ENCODE data around the gene HDGFL2. TPM values are rescaled to one million over a fixed set of nuclear protein-coding genes. Genes with fewer than 3 reads are reported as not detected.

The HDGFL2 gene
- total and polyA plus RNA-seq, 4 donors, result 3.4 to 15.7 (median 14.1) TPM

DNA sequence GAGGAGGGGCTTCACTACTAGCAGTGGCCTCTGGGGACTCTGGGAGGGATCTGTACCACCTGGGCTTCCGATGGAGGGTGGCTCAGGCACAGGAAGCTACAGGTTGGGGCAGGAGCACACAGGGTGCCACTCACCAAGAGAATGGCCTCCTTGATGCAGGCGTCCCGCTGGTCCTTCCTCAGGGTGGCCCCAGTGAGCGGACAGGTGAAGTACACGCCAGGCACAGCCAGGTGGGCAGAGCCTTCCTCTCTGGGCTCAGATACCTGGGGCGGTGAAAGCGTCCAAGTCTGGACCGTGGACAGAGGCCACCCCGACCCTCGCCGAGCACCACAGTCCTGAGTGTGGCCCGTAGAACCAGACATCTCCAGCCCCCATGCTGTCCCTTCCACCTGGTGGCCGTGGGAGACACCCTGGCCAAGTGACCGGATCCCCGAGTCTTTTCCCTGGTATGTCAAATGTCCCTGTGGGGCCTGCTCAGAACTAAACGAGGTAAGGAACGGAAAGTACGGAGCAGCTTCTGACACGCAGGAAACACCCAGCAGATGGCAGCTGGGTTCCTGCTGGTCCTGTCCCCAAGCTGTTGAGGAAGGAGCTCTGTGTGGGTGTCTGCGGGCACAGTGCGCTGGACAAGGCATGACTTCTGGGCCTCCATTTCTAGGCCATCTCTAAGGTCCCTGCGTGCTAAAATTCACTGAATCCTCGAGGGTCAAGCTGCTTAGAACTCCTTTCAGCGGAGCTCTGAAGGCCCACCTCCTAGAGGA, 19.7 kb upstream of the HDGFL2 start:
- Histone ChIP-seq H3K4me3 (ENCODE audit: low read depth in 1 of 3, low read length in 3 of 3) (no peak overlapping the region), H3K27ac (ENCODE audit: low read depth in 1 of 2, low read length in 2 of 2) (no peak overlapping the region), H3K36me3 (ENCODE audit: control insufficient read depth in 4 of 4, insufficient read depth in 3 of 4, low read depth in 1 of 4, low read length in 3 of 4) (peaks cover 4 to 47% (median 24%) of the 10 kb centered on the region in 4 donors), H3K27me3 (ENCODE audit: control insufficient read depth in 4 of 4, insufficient read depth in 4 of 4, low read length in 3 of 4) (no peaks in the 10 kb centered on the region), H3K9ac (ENCODE audit: low read depth in 1 of 2, low read length in 2 of 2) (no peak overlapping the region), H3K4me1 (ENCODE audit: control insufficient read depth in 4 of 4, insufficient read depth in 4 of 4, low read length in 3 of 4) (peaks cover 10 to 39% (median 30%) of the 10 kb centered on the region in 4 donors), H3K9me3 (ENCODE audit: control insufficient read depth in 4 of 4, low read length in 3 of 4) (no peaks in the 10 kb centered on the region)
- 93% methylated on average over 24 of the region's 24 CpGs for WGBS
- TF ChIP-seq SP1 (IDR thresholded peaks at IDR 0.05), result no peak
- TF ChIP-seq FOXA2 (IDR thresholded peaks at IDR 0.05), result no peak
- TF ChIP-seq TAF1 (conservative IDR thresholded peaks at IDR 0.05), result no peak
- TF ChIP-seq ATF3 (IDR thresholded peaks at IDR 0.05), result no peak
- TF ChIP-seq HNF4G (IDR thresholded peaks at IDR 0.05), result no peak
- TF ChIP-seq GABPA (IDR thresholded peaks at IDR 0.05 in 1 of 2, conservative IDR thresholded peaks at IDR 0.05 in 1 of 2), result no peak
- TF ChIP-seq RAD21 (IDR thresholded peaks at IDR 0.05), result no peak
- TF ChIP-seq, protein P1, sequence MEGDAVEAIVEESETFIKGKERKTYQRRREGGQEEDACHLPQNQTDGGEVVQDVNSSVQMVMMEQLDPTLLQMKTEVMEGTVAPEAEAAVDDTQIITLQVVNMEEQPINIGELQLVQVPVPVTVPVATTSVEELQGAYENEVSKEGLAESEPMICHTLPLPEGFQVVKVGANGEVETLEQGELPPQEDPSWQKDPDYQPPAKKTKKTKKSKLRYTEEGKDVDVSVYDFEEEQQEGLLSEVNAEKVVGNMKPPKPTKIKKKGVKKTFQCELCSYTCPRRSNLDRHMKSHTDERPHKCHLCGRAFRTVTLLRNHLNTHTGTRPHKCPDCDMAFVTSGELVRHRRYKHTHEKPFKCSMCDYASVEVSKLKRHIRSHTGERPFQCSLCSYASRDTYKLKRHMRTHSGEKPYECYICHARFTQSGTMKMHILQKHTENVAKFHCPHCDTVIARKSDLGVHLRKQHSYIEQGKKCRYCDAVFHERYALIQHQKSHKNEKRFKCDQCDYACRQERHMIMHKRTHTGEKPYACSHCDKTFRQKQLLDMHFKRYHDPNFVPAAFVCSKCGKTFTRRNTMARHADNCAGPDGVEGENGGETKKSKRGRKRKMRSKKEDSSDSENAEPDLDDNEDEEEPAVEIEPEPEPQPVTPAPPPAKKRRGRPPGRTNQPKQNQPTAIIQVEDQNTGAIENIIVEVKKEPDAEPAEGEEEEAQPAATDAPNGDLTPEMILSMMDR (IDR thresholded peaks at IDR 0.05; ENCODE audit: low read depth, low read length, missing input control), result no peak
- no peak for TF ChIP-seq JUND (IDR thresholded peaks at IDR 0.05)
- no peak for TF ChIP-seq MAX (IDR thresholded peaks at IDR 0.05)
- no peak for TF ChIP-seq FOXA1 (IDR thresholded peaks at IDR 0.05)
- DNase-seq (ENCODE audit: low spot score), result no peak

DNA sequence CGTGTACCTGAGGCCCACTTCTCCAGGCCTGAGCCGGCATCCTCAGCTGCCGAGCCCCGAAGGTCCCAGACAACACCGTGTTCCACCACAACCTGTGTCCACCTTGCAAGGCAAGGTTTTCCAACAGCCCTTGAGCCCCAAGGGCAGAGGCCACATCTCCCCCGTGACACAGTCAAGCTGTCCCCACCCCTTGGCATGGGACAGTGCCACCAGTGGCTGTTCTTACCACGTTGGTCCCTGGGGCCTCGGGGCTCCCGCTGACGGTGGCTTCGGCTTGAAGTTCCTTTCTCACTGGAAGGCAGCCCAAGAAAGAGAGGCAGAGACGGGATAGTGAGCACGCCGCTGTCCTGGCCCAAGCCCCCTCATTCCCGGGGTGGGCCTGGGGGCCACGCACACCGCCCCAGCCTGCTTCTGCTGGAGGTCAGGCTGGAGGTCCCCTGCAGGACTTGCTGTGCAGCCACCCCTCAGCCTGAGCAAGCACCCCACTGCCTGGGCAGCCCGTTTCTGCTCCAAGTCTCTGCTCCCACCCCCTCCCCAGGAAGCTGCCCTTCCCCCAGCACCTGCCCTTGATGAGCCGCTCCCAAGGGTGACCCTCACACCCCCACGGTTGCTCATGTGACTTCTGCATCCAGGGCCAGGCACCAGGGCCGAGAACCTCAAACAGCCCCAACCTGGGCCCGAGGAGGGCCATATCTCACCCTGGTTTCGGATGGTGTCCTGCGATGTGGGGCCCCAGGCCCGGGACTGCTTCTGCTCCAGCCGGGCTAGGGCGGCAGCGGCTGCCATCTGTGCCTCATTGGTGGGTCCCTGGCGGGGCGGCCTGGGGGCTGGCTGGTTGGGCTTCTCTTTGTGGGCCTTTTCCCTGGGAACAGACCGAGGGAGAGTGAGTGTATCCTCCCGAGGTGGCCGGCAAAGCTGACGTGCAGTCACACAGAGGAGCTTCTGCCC, 18.6 kb upstream of the HDGFL2 start:
- Histone ChIP-seq H3K27ac (ENCODE audit: low read depth in 1 of 2, low read length in 2 of 2) (no peak overlapping the region), H3K9me3 (ENCODE audit: control insufficient read depth in 4 of 4, low read length in 3 of 4) (no peaks in the 10 kb centered on the region), H3K27me3 (ENCODE audit: control insufficient read depth in 4 of 4, insufficient read depth in 4 of 4, low read length in 3 of 4) (no peaks in the 10 kb centered on the region), H3K4me3 (ENCODE audit: low read depth in 1 of 3, low read length in 3 of 3) (no peak overlapping the region), H3K9ac (ENCODE audit: low read depth in 1 of 2, low read length in 2 of 2) (no peak overlapping the region), H3K36me3 (ENCODE audit: control insufficient read depth in 4 of 4, insufficient read depth in 3 of 4, low read depth in 1 of 4, low read length in 3 of 4) (peaks cover 0 to 40% (median 21%) of the 10 kb centered on the region in 4 donors), H3K4me1 (ENCODE audit: control insufficient read depth in 4 of 4, insufficient read depth in 4 of 4, low read length in 3 of 4) (peaks cover 10 to 38% (median 29%) of the 10 kb centered on the region in 4 donors)
- WGBS, result 86% methylated on average over 34 of the region's 34 CpGs
- DNase-seq (ENCODE audit: low spot score), result no peak
- TF ChIP-seq MAX (IDR thresholded peaks at IDR 0.05), result no peak
- TF ChIP-seq HNF4A (conservative IDR thresholded peaks at IDR 0.05), result no peak
- no peak for TF ChIP-seq FOXA1 (IDR thresholded peaks at IDR 0.05)

Measured in liver (tissue), 9 donors.